ENCODE data around the gene UNC119. TPM values are rescaled to one million over a fixed set of nuclear protein-coding genes. Genes with fewer than 3 reads are reported as not detected.

UNC119 gene
- total and polyA plus RNA-seq, 2 of the 13 experiments (the other 11 are each of a cell fraction or from before 2014, with no cell fraction given), result 10.4 to 63.1 TPM

DNA sequence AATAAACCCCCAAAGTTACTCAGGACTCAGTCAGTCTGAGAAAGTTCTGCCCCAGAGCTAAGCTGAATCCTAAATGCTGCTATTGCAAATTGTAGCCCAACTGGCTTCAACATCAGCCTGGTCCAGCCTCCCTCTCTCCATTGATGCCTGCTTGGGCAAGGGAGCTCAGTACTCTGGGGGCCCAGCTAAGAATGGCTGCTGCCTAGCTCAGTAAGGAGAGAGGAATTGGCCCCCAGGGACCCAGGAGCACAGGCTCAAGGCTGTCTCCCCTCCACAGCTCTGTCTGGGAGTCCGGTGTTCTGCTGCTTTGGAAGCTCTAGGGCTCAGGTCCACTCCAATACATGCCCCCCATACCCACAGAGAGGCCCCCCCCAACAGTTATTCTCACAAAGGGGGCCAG is 1.6 kb downstream of the UNC119 start:
- no peak overlapping the region for H3K27ac ChIP-seq (ENCODE audit: extremely low read length, insufficient read depth, low read length)
- H3K9ac ChIP-seq (ENCODE audit: insufficient read depth, low read depth, low read length), result no peak overlapping the region
- in situ Hi-C loops (cut with HindIII; ENCODE audit: extremely low pct_ligation_motif_present, low pct_unique_long_range_greater_than_20kb), result no loop called here
- BruUV-seq (replicated peaks), result no TSS peak
- ChIA-PET CTCF (ENCODE audit: low intra/inter-chr PET ratio, low total read pairs) (no interaction called here), POLR2A (interaction anchor here (0.7 kb wide), 1 partner anchor 62 kb away, joined by 3 read pairs; no protein-coding TSS in a partner anchor)
- intact Hi-C loops (cut with micrococcal nuclease; ENCODE audit: unreplicated experiment), result no loop called here
- ATAC-seq (no peak), FAIRE-seq (no peak), DNase-seq (ENCODE audit: low spot score) (no peak)
- H2AFZ ChIP-seq (ENCODE audit: low read length), result no peak overlapping the region
- H3K36me3 ChIP-seq (replicated peaks in 1 of 2; ENCODE audit: control insufficient read depth in 1 of 2, insufficient read depth in 2 of 2, low read length in 2 of 2), result peaks cover 6 to 19% of the 10 kb centered on the region in 2 experiments
- no peaks in the 10 kb centered on the region for H3K79me2 ChIP-seq (ENCODE audit: insufficient read depth, low read length)
- H3K4me2 ChIP-seq (ENCODE audit: low read depth, low read length), result peak overlapping the region; percentile 92; the same call in 1 of the 2 replicates
- H3K4me3 ChIP-seq (replicated peaks in 1 of 3; ENCODE audit: insufficient read depth in 1 of 3, low read depth in 2 of 3, low read length in 3 of 3), result no peak overlapping the region; a peak in 1 of 6 replicates
- H3K9me3 ChIP-seq (ENCODE audit: low read length), result no peaks in the 10 kb centered on the region
- no peaks in the 10 kb centered on the region for H3K27me3 ChIP-seq (ENCODE audit: control insufficient read depth in 1 of 2, insufficient read depth in 2 of 2, low read length in 2 of 2)
- TF ChIP-seq NPAS2 (CRISPR knock-in tag; IDR thresholded peaks at IDR 0.05; ENCODE audit: borderline replicate concordance) (no peak), ZBTB21 (CRISPR knock-in tag; IDR thresholded peaks at IDR 0.05) (no peak)
- no CpG with 5 or more reads among the region's 1 CpG for WGBS (ENCODE audit: low lambda C conversion rate)
- H3K4me1 ChIP-seq (ENCODE audit: insufficient read depth, low read length), result peaks cover 44% of the 10 kb centered on the region
- no peaks in the 10 kb centered on the region for H4K20me1 ChIP-seq (ENCODE audit: insufficient read depth, low read length)

DNA sequence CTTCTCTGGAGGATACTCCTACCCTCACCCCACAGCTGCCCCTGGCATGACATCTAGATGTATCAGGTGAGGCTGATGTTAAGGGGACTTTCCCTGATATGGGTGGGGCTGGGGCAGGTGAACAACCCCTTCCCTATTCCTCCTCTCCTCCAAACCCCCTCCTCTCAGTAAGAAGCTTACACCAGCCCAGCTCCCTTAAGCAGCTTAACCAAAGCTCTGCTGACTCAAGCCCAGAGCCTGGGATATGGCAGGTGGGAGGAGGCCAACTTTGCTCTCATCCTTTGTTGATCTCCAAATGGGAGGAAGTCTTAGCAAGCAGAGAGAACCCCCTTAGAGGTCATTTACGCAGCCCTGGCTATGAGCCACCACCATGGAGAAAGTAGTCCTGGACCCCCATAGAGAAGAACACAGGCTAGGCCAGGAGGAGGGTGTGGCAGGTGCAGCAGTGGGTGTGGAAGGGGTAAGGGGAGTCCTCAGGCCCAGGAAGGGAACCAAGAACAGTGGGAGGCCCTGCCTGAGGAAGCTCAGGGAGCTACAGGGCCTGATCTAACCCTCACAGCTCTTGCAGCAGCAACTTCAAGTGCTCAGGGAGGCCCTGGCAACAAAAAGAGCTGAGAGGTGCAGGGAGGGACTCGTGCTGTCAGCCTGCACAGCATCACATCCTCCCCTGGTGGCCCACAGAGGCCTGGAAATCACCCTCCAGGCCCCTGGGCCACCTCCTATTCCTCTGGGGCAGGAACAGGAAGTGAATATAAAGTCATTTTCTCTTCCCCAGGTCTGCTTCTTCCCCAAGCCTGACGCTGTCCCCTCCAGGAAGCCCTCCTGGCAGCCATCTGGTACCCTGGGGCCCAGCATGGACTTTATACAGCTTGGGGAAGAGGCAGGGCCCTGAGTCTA is 2.9 kb downstream of the UNC119 start:
- Histone ChIP-seq H4K20me1 (ENCODE audit: insufficient read depth, low read length) (no peaks in the 10 kb centered on the region), H2AFZ (ENCODE audit: low read length) (no peak overlapping the region), H3K9ac (ENCODE audit: insufficient read depth, low read depth, low read length) (no peak overlapping the region), H3K27ac (ENCODE audit: extremely low read length, insufficient read depth, low read length) (no peak overlapping the region), H3K4me1 (ENCODE audit: insufficient read depth, low read length) (peaks cover 44% of the 10 kb centered on the region), H3K9me3 (ENCODE audit: low read length) (no peaks in the 10 kb centered on the region), H3K36me3 (replicated peaks in 1 of 2; ENCODE audit: control insufficient read depth in 1 of 2, insufficient read depth in 2 of 2, low read length in 2 of 2) (peaks cover 3 to 11% of the 10 kb centered on the region in 2 experiments; a peak in 4 of 5 replicates), H3K79me2 (ENCODE audit: insufficient read depth, low read length) (no peaks in the 10 kb centered on the region), H3K27me3 (ENCODE audit: control insufficient read depth in 1 of 2, insufficient read depth in 2 of 2, low read length in 2 of 2) (no peaks in the 10 kb centered on the region), H3K4me3 (replicated peaks in 1 of 3; ENCODE audit: insufficient read depth in 1 of 3, low read depth in 2 of 3, low read length in 3 of 3) (no peak overlapping the region), H3K4me2 (ENCODE audit: low read depth, low read length) (no peak overlapping the region; the same call in 1 of the 2 replicates)
- ChIA-PET POLR2A (no interaction called here), CTCF (ENCODE audit: low intra/inter-chr PET ratio, low total read pairs) (interaction anchor here (1.9 kb wide), 1 partner anchor 64 kb away, joined by 5 read pairs; the partner anchor contains the start of gene RSKR)
- WGBS (ENCODE audit: low lambda C conversion rate), result 76% methylated on average over 2 of the region's 3 CpGs
- DNase-seq (ENCODE audit: low spot score), result no peak
- ATAC-seq, result no peak
- FAIRE-seq, result no peak
- TF ChIP-seq, protein P1, sequence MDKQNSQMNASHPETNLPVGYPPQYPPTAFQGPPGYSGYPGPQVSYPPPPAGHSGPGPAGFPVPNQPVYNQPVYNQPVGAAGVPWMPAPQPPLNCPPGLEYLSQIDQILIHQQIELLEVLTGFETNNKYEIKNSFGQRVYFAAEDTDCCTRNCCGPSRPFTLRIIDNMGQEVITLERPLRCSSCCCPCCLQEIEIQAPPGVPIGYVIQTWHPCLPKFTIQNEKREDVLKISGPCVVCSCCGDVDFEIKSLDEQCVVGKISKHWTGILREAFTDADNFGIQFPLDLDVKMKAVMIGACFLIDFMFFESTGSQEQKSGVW (CRISPR knock-in tag; IDR thresholded peaks at IDR 0.05; ENCODE audit: borderline replicate concordance), result no peak
- TF ChIP-seq GPN1 (CRISPR knock-in tag; IDR thresholded peaks at IDR 0.05; ENCODE audit: borderline replicate concordance), result no peak
- TF ChIP-seq MATR3 (CRISPR knock-in tag; IDR thresholded peaks at IDR 0.05), result no peak
- TF ChIP-seq ZSCAN25 (CRISPR knock-in tag; IDR thresholded peaks at IDR 0.05), result no peak
- TF ChIP-seq MBD4 (IDR thresholded peaks at IDR 0.05; ENCODE audit: borderline replicate concordance, low read length), result no peak
- no peak for TF ChIP-seq KAT7 (CRISPR knock-in tag; IDR thresholded peaks at IDR 0.05; ENCODE audit: borderline replicate concordance)
- no TSS peak for BruUV-seq (replicated peaks)
- intact Hi-C loops (cut with micrococcal nuclease; ENCODE audit: unreplicated experiment) (loop anchor here (2.0 kb wide), 1 partner anchor 63 kb away; no protein-coding TSS in a partner anchor), in situ Hi-C loops (cut with HindIII; ENCODE audit: extremely low pct_ligation_motif_present, low pct_unique_long_range_greater_than_20kb) (no loop called here)
